ENCODE data around the gene NHERF2.

DNA sequence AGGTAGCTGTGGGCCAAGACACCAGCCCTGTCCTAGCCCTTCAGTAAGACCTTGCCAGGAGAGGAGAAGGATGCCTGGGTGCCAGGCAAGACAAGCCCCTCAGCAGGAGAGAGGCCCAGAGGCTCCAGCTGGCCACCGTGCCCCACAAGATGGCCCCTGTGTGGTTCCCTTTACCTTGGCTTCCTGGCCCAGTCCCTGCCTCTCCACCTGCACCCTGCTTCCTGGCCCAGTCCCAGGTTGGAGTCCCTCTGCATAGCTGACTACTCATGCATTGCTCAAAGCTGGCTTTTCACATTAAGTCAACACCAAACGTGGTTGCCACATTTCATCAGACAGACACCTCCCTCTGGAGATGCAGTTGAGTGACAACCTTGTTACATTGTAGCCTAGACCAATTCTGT, 33.0 kb upstream of the NHERF2 start:
- TF ChIP-seq POLR2AphosphoS5 (IDR thresholded peaks at IDR 0.05; ENCODE audit: low read depth, low read length), result no peak
- TF ChIP-seq, protein P1, sequence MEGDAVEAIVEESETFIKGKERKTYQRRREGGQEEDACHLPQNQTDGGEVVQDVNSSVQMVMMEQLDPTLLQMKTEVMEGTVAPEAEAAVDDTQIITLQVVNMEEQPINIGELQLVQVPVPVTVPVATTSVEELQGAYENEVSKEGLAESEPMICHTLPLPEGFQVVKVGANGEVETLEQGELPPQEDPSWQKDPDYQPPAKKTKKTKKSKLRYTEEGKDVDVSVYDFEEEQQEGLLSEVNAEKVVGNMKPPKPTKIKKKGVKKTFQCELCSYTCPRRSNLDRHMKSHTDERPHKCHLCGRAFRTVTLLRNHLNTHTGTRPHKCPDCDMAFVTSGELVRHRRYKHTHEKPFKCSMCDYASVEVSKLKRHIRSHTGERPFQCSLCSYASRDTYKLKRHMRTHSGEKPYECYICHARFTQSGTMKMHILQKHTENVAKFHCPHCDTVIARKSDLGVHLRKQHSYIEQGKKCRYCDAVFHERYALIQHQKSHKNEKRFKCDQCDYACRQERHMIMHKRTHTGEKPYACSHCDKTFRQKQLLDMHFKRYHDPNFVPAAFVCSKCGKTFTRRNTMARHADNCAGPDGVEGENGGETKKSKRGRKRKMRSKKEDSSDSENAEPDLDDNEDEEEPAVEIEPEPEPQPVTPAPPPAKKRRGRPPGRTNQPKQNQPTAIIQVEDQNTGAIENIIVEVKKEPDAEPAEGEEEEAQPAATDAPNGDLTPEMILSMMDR (IDR thresholded peaks at IDR 0.05), result no peak
- no peak for TF ChIP-seq SIN3A (IDR thresholded peaks at IDR 0.05; ENCODE audit: borderline replicate concordance, insufficient read depth, low read depth, low read length)

All from Panc1 (cell line).